Mucosa of descending colon (tissue), 3 donors: ENCODE data around the gene ERICH6B. TPM values are rescaled to one million over a fixed set of nuclear protein-coding genes. Genes with fewer than 3 reads are reported as not detected.

Experiments used
- ATAC-seq: fragments of 200-7000 bp; cut with Tn5 transposase; one replicate; pipeline ENCODE4 v1.9.1; 2020; ENCODE audit warnings: mild to moderate bottlenecking, moderate library complexity
- DNase-seq, 3 donors: peaks; one replicate each; pipeline ENCODE4 v3.0.0-alpha.2; 2020
- H3K36me3 ChIP-seq: fragments of 200-600 bp; one replicate; pipeline ENCODE4 v1.8.0; 2021; ENCODE audit warnings: low read depth, mild to moderate bottlenecking
- H3K4me1 ChIP-seq: fragments of 200-600 bp; one replicate; pipeline ENCODE4 v1.8.0; 2021; ENCODE audit warnings: low read depth, mild to moderate bottlenecking
- H3K4me3 ChIP-seq: fragments of 200-600 bp; one replicate; pipeline ENCODE4 v1.8.0; 2021; ENCODE audit warnings: mild to moderate bottlenecking
- H3K9me3 ChIP-seq: fragments of 200-600 bp; one replicate; pipeline ENCODE4 v1.8.0; 2021; ENCODE audit warnings: mild to moderate bottlenecking
- CTCF ChIP-seq: fragments of 200-600 bp; IDR thresholded peaks from one replicate; pipeline ENCODE4 v1.8.0; 2022; ENCODE audit warnings: antibody characterized with exemption, mild to moderate bottlenecking
- intact Hi-C, 2 donors: fragments of 100-400 bp; cut with DNase I in 1 of 2; cut with micrococcal nuclease in 1 of 2; formaldehyde crosslinking; loops; one replicate each; pipeline versions ENCODE4 v1.11.0 to v1.11.1; 2022; cut with DNase I, micrococcal nuclease
- total RNA-seq, 3 donors: library from RNA; stranded (reverse); fragmentation: NEBNext Ultra II Directional in 2 of 3; extraction: Animal tissue kit (Norgen Biotek cat#: 25700) in 2 of 3; gene quantifications; one replicate each; pipeline versions ENCODE4 v1.2.1 to v1.2.4, GENCODE V29; 2021 to 2023
- donor health status: DM: no; HTN: no; CAD: no; lungs with moderate emphysema.
- donor health status: DM: no; HTN: no; CAD: no.
- donor health status: DM: no; HTN: yes; CAD: no.

ERICH6B gene
- total RNA-seq, 3 donors from 2014 or later: not detected

GRCh38 chr13:45627656-45628055, 12.1 kb upstream of the ERICH6B start:
- no peaks in the 10 kb centered on the region for H3K36me3 ChIP-seq
- intact Hi-C loops: no loop called here
- H3K4me3 ChIP-seq: no peak overlapping the region
- no peak for TF ChIP-seq CTCF
- no peak for DNase-seq
- no peaks in the 10 kb centered on the region for H3K9me3 ChIP-seq
- no peak for ATAC-seq
- no peaks in the 10 kb centered on the region for H3K4me1 ChIP-seq

- no peak overlapping the region for H3K4me3 ChIP-seq
- H3K9me3 ChIP-seq: no peaks in the 10 kb centered on the region
- intact Hi-C loops: no loop called here
- no peak for DNase-seq
- no peak for ATAC-seq
- H3K36me3 ChIP-seq: no peaks in the 10 kb centered on the region
- no peaks in the 10 kb centered on the region for H3K4me1 ChIP-seq
- no peak for TF ChIP-seq CTCF
Measured at GRCh38 chr13:45626731-45627374, 11.3 kb upstream of the ERICH6B start.

GRCh38 chr13:45623516-45624090, 8.1 kb upstream of the ERICH6B start:
- H3K4me1 ChIP-seq: no peaks in the 10 kb centered on the region
- DNase-seq (no peak), ATAC-seq (no peak)
- intact Hi-C loops: no loop called here
- no peak overlapping the region for H3K4me3 ChIP-seq
- no peak for TF ChIP-seq CTCF
- H3K9me3 ChIP-seq: no peaks in the 10 kb centered on the region
- no peaks in the 10 kb centered on the region for H3K36me3 ChIP-seq

- DNase-seq (no peak), ATAC-seq (no peak)
- Histone ChIP-seq H3K4me1 (no peaks in the 10 kb centered on the region), H3K36me3 (no peaks in the 10 kb centered on the region), H3K4me3 (no peak overlapping the region), H3K9me3 (no peaks in the 10 kb centered on the region)
- intact Hi-C loops: no loop called here
- no peak for TF ChIP-seq CTCF
Measured at GRCh38 chr13:45621950-45622349, 6.4 kb upstream of the ERICH6B start.

GRCh38 chr13:45607931-45608330, 7.6 kb downstream of the ERICH6B start:
- intact Hi-C loops: no loop called here
- H3K9me3 ChIP-seq: no peaks in the 10 kb centered on the region
- H3K4me1 ChIP-seq: no peaks in the 10 kb centered on the region
- no peaks in the 10 kb centered on the region for H3K36me3 ChIP-seq
- ATAC-seq: no peak
- H3K4me3 ChIP-seq: no peak overlapping the region
- no peak for DNase-seq
- TF ChIP-seq CTCF: no peak
